SK-N-SH (cell line): ENCODE data around the gene FMOD. TPM values are rescaled to one million over a fixed set of nuclear protein-coding genes. Genes with fewer than 3 reads are reported as not detected.

Experiments
- CTCF ChIA-PET: fragments of 300-600, 350-600 bp; formaldehyde crosslinking; extraction: SDS; loops from one replicate; lab custom pipeline; 2021; lab: Yijun Ruan, JAX
- POLR2A ChIA-PET: fragments of 350-600 bp; sonication (Branson Sonifier 250); formaldehyde crosslinking; extraction: SDS; loops from one replicate; lab custom pipeline; 2020; ENCODE audit warnings: antibody characterized with exemption, inconsistent platforms; lab: Yijun Ruan, JAX
- DNase-seq: peaks from one replicate; pipeline ENCODE4 v3.0.0; 2012
- H2AFZ ChIP-seq: fragments of 200-600 bp; sonication (generic); 2 replicates; pipeline ENCODE4 v1.8.1; 2016; ENCODE audit warnings: antibody characterized with exemption, mild to moderate bottlenecking, low read depth
- H3F3A ChIP-seq: fragments of 200-600 bp; sonication (generic); replicated peaks from 2 replicates; pipeline ENCODE3; 2016; ENCODE audit warnings: antibody characterized with exemption, mild to moderate bottlenecking; ENCODE audit not compliant: insufficient read depth
- H3K27ac ChIP-seq, 2 experiments: fragments of 200-500 bp in 1 of 2; fragments of 200-600 bp in 1 of 2; sonication (Bioruptor generic) in 1 of 2; sonication (generic), shearing (Covaris generic) in 1 of 2; 2 replicates each; pipeline versions ENCODE4 v1.5.1 to v1.6.1; 2014 to 2016; ENCODE audit warnings: low read depth in 2 of 2, inconsistent platforms in 1 of 2, low read length in 1 of 2, mild to moderate bottlenecking in 1 of 2, mixed read lengths in 1 of 2
- H3K27me3 ChIP-seq: fragments of 200-600 bp; sonication (generic), shearing (Covaris generic); 2 replicates; pipeline ENCODE4 v1.6.1; 2016; ENCODE audit warnings: mixed run types; ENCODE audit not compliant: insufficient read depth
- H3K36me3 ChIP-seq, 2 experiments: fragments of 200-500 bp in 1 of 2; fragments of 200-600 bp in 1 of 2; sonication (Bioruptor generic) in 1 of 2; sonication (generic) in 1 of 2; replicated peaks in 1 of 2; 2 replicates each; pipeline versions ENCODE3 to v1.5.1; 2014 to 2016; ENCODE audit warnings: low read length in 1 of 2, mild to moderate bottlenecking in 1 of 2; ENCODE audit not compliant: insufficient read depth in 2 of 2, control insufficient read depth in 1 of 2
- H3K4me1 ChIP-seq, 2 experiments: fragments of 200-500 bp in 1 of 2; fragments of 200-600 bp in 1 of 2; sonication (Bioruptor generic) in 1 of 2; sonication (generic), shearing (Covaris generic) in 1 of 2; 2 replicates each; pipeline versions ENCODE4 v1.5.1 to v1.6.1; 2014 to 2016; ENCODE audit warnings: low read depth in 1 of 2, low read length in 1 of 2, mixed run types in 1 of 2; ENCODE audit not compliant: insufficient read depth in 2 of 2, control insufficient read depth in 1 of 2
- H3K4me2 ChIP-seq: fragments of 200-600 bp; sonication (generic), shearing (Covaris generic); 2 replicates; pipeline ENCODE4 v1.6.1; 2017; ENCODE audit warnings: mixed run types
- H3K4me3 ChIP-seq, 2 experiments: fragments of 200-500 bp in 1 of 2; fragments of 200-600 bp in 1 of 2; sonication (Bioruptor generic) in 1 of 2; sonication (generic), shearing (Covaris generic) in 1 of 2; 2 replicates each; pipeline versions ENCODE4 v1.5.1 to v1.8.1; 2014 to 2016; ENCODE audit warnings: low read depth in 2 of 2, inconsistent platforms in 1 of 2, low read length in 1 of 2, mild to moderate bottlenecking in 1 of 2, mixed read lengths in 1 of 2, moderate library complexity in 1 of 2
- H3K79me2 ChIP-seq: fragments of 200-600 bp; sonication (generic); 2 replicates; pipeline ENCODE4 v1.8.1; 2017; ENCODE audit warnings: mild to moderate bottlenecking; ENCODE audit not compliant: insufficient read depth
- H3K9ac ChIP-seq: fragments of 200-600 bp; sonication (generic); 2 replicates; pipeline ENCODE4 v1.6.1; 2017; ENCODE audit warnings: mixed run types
- H3K9me2 ChIP-seq: fragments of 200-600 bp; sonication (generic); 2 replicates; pipeline ENCODE4 v1.6.1; 2017; ENCODE audit warnings: mixed run types
- H3K9me3 ChIP-seq: fragments of 200-600 bp; sonication (generic); 2 replicates; pipeline ENCODE4 v1.6.1; 2017; ENCODE audit warnings: mixed run types, mild to moderate bottlenecking, moderate library complexity
- H4K20me1 ChIP-seq: fragments of 200-600 bp; sonication (generic); 2 replicates; pipeline ENCODE4 v1.6.1; 2017; ENCODE audit warnings: mild to moderate bottlenecking, mixed run types; ENCODE audit not compliant: insufficient read depth
- CHD2 ChIP-seq: fragments of 150-350 bp; IDR thresholded peaks from 2 replicates; pipeline ENCODE4 v1.6.1; 2018; ENCODE audit warnings: low read length; ENCODE audit not compliant: partially characterized antibody
- ELF1 ChIP-seq: IDR thresholded peaks from 2 replicates; pipeline ENCODE4 v1.4.0; 2012
- FOXM1 ChIP-seq: IDR thresholded peaks from 2 replicates; pipeline ENCODE4 v1.4.0; 2012; ENCODE audit warnings: low read depth, mild to moderate bottlenecking
- JUND ChIP-seq: IDR thresholded peaks from 2 replicates; pipeline ENCODE4 v1.4.0; 2012
- MEF2A ChIP-seq: IDR thresholded peaks from 2 replicates; pipeline ENCODE4 v1.4.0; 2012; ENCODE audit warnings: low read depth, borderline replicate concordance
- MXI1 ChIP-seq: IDR thresholded peaks from 2 replicates; pipeline ENCODE4 v1.6.1; 2012; ENCODE audit warnings: mild to moderate bottlenecking, low read depth, low read length, improper control_type of control experiment
- NRF1 ChIP-seq: IDR thresholded peaks from 2 replicates; pipeline ENCODE4 v1.6.1; 2012; ENCODE audit warnings: low read depth, mild to moderate bottlenecking, low read length
- POLR2AphosphoS5 ChIP-seq: IDR thresholded peaks from 2 replicates; pipeline ENCODE4 v1.6.1; 2012; ENCODE audit warnings: low read depth, low read length
- RCOR1 ChIP-seq: fragments of 150-350 bp; IDR thresholded peaks from 2 replicates; pipeline ENCODE4 v1.6.1; 2017; ENCODE audit warnings: antibody characterized with exemption, low read length
- RFX5 ChIP-seq: IDR thresholded peaks from 2 replicates; pipeline ENCODE4 v1.6.1; 2012; ENCODE audit warnings: mild to moderate bottlenecking, improper control_type of control experiment, low read length
- RXRA ChIP-seq: IDR thresholded peaks from 2 replicates; pipeline ENCODE4 v1.4.0; 2012; ENCODE audit warnings: low read depth, mild to moderate bottlenecking, borderline replicate concordance
- TAF1 ChIP-seq: IDR thresholded peaks from 2 replicates; pipeline ENCODE4 v1.6.1; 2012; ENCODE audit warnings: low read depth, mild to moderate bottlenecking, low read length, moderate library complexity, borderline replicate concordance
- TCF12 ChIP-seq: IDR thresholded peaks from 2 replicates; pipeline ENCODE4 v1.4.0; 2012
- YY1 ChIP-seq: IDR thresholded peaks from 2 replicates; pipeline ENCODE4 v1.4.0; 2012; ENCODE audit warnings: low read depth, mild to moderate bottlenecking
- WGBS: methylation state at CpG from one replicate; pipeline ENCODE4 v1.1.6; 2017; ENCODE audit warnings: low lambda C conversion rate; 5-methylcytosine and 5-hydroxymethylcytosine counted together
- polyA plus RNA-seq, 3 experiments: library from polyadenylated mRNA; depleted of rRNA; stranded (reverse); fragments of >200 nt; gene quantifications; 2 replicates each; pipeline ENCODE4 v1.2.3, GENCODE V29; 2012
- TF ChIP-seq, protein P1 (sequence below): IDR thresholded peaks from 2 replicates; pipeline ENCODE4 v1.4.0; 2012; ENCODE audit warnings: low read depth, borderline replicate concordance
- TF ChIP-seq, protein P2 (sequence below): IDR thresholded peaks from 2 replicates; pipeline ENCODE4 v1.4.0; 2012; ENCODE audit warnings: low read depth, borderline replicate concordance
- TF ChIP-seq, protein P3 (sequence below): IDR thresholded peaks from 2 replicates; pipeline ENCODE4; 2012
- TF ChIP-seq, protein P4 (sequence below): IDR thresholded peaks from 2 replicates; pipeline ENCODE4 v1.4.0; 2012; ENCODE audit warnings: low read depth
- TF ChIP-seq, protein P5 (sequence below): IDR thresholded peaks from 2 replicates; pipeline ENCODE4 v1.6.1; 2012; ENCODE audit warnings: mild to moderate bottlenecking, low read depth, low read length, moderate library complexity

Gene FMOD
- polyA plus RNA-seq, 1 of the 3 experiments (the other 2 are of a cell fraction): not detected

DNA sequence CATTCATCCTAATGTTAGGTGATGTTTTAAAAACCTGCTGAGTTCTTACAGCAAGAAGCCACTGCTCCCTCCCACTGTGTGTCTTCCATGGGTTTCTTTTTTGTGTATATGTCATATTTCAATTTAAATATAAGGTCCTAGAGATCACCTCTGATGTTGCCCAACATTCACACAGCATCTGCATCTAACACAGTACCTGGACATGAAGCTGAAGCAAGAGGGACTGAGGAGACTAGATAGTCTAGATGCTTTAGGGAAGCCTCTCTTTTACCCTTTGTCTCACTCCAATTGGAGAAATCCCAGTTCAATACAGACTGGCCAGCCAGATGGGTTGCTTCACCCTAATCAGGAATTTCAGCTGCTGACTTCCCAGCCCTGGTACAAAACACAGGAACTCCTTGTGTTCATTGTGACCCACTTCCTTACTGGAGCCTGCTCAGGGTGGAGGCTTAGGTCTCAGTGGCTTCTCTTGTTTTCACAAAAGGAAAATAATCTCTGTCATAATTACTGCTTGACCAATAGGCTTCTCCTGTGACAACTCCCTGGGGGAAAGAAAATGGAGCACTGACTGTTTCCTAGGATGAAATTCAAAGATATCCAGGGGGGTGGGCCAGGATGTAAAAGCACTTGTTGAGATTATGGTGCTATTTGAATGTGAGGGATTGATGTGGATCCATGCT, 28.3 kb downstream of the FMOD start:
- Histone ChIP-seq H3K36me3 (no peaks in the 10 kb centered on the region), H4K20me1 (no peaks in the 10 kb centered on the region), H3K9ac (no peak overlapping the region), H3F3A (no peaks in the 10 kb centered on the region), H3K9me2 (no peaks in the 10 kb centered on the region), H3K4me2 (no peak overlapping the region), H3K4me3 (no peak overlapping the region), H3K9me3 (no peaks in the 10 kb centered on the region), H3K27me3 (peaks cover 26% of the 10 kb centered on the region), H2AFZ (no peak overlapping the region), H3K4me1 (peaks cover 3 to 41% of the 10 kb centered on the region in 2 experiments; a peak in 2 of 4 replicates), H3K79me2 (no peaks in the 10 kb centered on the region), H3K27ac (no peak overlapping the region)
- ChIA-PET CTCF (interaction anchor here (2.3 to 9.5 kb wide), 4 partner anchors 16 to 55 kb away, joined by 14 to 123 read pairs (median 24); partner anchors contain the start of gene BTG2), POLR2A (no interaction called here)
- TF ChIP-seq MXI1: no peak
- TF ChIP-seq JUND: no peak
- no peak for DNase-seq

DNA sequence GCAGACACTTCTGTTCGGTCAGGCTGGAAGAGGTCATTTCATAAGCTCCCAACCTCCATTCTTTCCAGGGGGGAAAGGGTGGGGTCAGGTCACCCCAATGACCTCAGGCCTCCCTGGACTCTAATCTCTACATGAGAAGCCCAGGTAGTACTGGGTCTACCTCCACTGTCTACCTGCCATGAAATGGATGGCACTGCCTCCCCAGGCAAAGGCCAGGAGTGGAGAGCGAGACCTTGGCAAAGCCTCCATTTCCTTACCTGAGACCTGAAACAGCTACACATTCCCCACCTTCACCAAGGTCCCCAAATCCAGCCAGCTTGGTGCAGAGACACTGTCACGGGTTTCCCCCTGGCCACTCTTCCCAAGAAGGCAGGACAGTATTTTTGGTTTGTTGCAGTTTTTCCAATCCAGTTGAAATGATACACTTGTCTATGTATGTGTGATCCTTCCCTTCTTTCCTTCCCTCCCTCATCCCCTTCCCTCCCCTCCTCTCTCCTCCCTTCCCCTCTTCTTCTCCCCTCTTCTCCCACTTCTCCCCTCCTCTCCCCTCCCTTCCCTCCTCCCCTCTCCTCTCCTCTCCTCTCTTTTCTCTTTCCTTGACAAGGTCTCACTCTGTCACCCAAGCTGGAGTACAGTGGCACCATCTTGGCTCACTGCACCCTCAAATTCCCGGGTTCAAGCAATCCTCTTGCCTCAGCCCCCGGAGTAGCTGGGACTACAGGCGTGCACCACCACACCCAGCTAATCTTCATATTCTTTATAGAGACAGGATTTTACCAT, 29.5 kb downstream of the FMOD start:
- Histone ChIP-seq H3F3A (no peaks in the 10 kb centered on the region), H3K27me3 (peaks cover 26% of the 10 kb centered on the region), H3K9ac (no peak overlapping the region), H2AFZ (no peak overlapping the region), H3K4me2 (no peak overlapping the region), H3K9me2 (no peaks in the 10 kb centered on the region), H3K27ac (no peak overlapping the region), H3K79me2 (no peaks in the 10 kb centered on the region), H3K36me3 (no peaks in the 10 kb centered on the region), H3K9me3 (no peaks in the 10 kb centered on the region), H4K20me1 (no peaks in the 10 kb centered on the region), H3K4me1 (peaks cover 3 to 43% of the 10 kb centered on the region in 2 experiments; a peak in 2 of 4 replicates), H3K4me3 (no peak overlapping the region)
- DNase-seq: no peak
- ChIA-PET POLR2A (no interaction called here), CTCF (interaction anchor here (1.6 to 9.5 kb wide), 5 partner anchors 15 to 166 kb away, joined by 5 to 123 read pairs (median 20); partner anchors contain the start of gene BTG2)
- WGBS: 79% methylated on average over 6 of the region's 6 CpGs
- TF ChIP-seq RXRA: no peak
- TF ChIP-seq NRF1: no peak
- TF ChIP-seq, protein P1, sequence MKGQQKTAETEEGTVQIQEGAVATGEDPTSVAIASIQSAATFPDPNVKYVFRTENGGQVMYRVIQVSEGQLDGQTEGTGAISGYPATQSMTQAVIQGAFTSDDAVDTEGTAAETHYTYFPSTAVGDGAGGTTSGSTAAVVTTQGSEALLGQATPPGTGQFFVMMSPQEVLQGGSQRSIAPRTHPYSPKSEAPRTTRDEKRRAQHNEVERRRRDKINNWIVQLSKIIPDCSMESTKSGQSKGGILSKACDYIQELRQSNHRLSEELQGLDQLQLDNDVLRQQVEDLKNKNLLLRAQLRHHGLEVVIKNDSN: no peak
- TF ChIP-seq, protein P2, sequence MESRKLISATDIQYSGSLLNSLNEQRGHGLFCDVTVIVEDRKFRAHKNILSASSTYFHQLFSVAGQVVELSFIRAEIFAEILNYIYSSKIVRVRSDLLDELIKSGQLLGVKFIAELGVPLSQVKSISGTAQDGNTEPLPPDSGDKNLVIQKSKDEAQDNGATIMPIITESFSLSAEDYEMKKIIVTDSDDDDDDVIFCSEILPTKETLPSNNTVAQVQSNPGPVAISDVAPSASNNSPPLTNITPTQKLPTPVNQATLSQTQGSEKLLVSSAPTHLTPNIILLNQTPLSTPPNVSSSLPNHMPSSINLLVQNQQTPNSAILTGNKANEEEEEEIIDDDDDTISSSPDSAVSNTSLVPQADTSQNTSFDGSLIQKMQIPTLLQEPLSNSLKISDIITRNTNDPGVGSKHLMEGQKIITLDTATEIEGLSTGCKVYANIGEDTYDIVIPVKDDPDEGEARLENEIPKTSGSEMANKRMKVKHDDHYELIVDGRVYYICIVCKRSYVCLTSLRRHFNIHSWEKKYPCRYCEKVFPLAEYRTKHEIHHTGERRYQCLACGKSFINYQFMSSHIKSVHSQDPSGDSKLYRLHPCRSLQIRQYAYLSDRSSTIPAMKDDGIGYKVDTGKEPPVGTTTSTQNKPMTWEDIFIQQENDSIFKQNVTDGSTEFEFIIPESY: no peak
- no peak for TF ChIP-seq ELF1
- TF ChIP-seq, protein P3, sequence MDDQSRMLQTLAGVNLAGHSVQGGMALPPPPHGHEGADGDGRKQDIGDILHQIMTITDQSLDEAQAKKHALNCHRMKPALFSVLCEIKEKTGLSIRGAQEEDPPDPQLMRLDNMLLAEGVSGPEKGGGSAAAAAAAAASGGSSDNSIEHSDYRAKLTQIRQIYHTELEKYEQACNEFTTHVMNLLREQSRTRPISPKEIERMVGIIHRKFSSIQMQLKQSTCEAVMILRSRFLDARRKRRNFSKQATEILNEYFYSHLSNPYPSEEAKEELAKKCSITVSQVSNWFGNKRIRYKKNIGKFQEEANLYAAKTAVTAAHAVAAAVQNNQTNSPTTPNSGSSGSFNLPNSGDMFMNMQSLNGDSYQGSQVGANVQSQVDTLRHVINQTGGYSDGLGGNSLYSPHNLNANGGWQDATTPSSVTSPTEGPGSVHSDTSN: no peak
- TF ChIP-seq, protein P4, sequence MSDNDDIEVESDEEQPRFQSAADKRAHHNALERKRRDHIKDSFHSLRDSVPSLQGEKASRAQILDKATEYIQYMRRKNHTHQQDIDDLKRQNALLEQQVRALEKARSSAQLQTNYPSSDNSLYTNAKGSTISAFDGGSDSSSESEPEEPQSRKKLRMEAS: no peak
- TF ChIP-seq POLR2AphosphoS5: no peak
- TF ChIP-seq FOXM1: no peak
- no peak for TF ChIP-seq TAF1
- no peak for TF ChIP-seq TCF12
- TF ChIP-seq, protein P5, sequence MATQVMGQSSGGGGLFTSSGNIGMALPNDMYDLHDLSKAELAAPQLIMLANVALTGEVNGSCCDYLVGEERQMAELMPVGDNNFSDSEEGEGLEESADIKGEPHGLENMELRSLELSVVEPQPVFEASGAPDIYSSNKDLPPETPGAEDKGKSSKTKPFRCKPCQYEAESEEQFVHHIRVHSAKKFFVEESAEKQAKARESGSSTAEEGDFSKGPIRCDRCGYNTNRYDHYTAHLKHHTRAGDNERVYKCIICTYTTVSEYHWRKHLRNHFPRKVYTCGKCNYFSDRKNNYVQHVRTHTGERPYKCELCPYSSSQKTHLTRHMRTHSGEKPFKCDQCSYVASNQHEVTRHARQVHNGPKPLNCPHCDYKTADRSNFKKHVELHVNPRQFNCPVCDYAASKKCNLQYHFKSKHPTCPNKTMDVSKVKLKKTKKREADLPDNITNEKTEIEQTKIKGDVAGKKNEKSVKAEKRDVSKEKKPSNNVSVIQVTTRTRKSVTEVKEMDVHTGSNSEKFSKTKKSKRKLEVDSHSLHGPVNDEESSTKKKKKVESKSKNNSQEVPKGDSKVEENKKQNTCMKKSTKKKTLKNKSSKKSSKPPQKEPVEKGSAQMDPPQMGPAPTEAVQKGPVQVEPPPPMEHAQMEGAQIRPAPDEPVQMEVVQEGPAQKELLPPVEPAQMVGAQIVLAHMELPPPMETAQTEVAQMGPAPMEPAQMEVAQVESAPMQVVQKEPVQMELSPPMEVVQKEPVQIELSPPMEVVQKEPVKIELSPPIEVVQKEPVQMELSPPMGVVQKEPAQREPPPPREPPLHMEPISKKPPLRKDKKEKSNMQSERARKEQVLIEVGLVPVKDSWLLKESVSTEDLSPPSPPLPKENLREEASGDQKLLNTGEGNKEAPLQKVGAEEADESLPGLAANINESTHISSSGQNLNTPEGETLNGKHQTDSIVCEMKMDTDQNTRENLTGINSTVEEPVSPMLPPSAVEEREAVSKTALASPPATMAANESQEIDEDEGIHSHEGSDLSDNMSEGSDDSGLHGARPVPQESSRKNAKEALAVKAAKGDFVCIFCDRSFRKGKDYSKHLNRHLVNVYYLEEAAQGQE: no peak
- TF ChIP-seq MEF2A: no peak
- no peak for TF ChIP-seq CHD2
- TF ChIP-seq JUND: no peak
- no peak for TF ChIP-seq YY1
- TF ChIP-seq RFX5: no peak
- no peak for TF ChIP-seq RCOR1
